Fibroblast of the conjunctiva (primary cell): ENCODE results near the gene ECD.

Experiments used
- DNase-seq: peaks from one replicate; pipeline ENCODE4 v3.0.0-alpha.2; 2010; ENCODE audit warnings: low read depth

The ECD gene

DNA sequence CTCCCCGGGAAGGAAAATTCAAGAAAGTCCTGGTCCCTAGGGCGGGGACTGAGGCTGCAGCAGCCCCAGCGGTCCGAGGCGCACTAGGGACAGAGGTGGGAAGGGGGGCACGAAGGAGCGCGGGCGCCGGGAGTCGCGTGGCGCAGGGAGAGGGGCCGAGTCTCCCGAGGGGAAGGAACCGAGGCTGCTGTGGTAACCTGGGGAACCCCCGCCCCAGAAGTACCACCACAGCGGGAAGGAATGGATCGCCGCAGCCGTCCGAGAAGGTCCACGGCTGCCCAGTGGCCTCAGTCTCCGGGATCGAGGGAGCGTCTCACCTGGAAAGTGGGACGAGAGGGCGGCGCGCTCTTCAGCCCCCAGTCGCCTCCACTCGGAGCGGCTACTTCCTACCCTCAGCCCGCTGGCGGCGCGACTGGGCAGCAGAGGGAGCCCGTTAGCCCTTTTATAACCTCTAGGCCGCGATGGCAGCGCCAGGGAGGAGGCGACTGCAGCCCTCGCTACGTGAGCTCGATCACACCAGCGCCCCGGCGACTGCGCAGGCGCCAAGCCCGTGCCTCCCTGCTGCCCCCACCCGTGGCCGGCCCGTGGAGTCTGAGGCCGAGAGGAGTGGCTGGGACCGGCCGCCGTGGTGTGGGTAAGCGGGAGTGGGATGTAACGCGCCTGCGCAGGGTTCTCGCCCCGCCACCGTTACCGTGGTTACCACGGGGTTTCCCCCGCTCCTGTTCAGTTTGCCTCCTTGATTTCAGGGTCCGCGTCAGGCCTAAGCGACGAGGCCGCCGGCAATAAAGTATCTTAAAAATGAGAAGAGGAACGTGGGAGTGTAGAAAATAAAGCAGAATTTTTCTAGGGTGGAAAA is 71.1 kb downstream of the ECD start, which contains the start of gene P4HA1:
TSS of gene P4HA1 (minus strand) at position 418 of the 856 bp plus-strand sequence. CDS start 21,983 bp downstream, outside the sequence.
- DNase-seq = peak; percentile 97

DNA sequence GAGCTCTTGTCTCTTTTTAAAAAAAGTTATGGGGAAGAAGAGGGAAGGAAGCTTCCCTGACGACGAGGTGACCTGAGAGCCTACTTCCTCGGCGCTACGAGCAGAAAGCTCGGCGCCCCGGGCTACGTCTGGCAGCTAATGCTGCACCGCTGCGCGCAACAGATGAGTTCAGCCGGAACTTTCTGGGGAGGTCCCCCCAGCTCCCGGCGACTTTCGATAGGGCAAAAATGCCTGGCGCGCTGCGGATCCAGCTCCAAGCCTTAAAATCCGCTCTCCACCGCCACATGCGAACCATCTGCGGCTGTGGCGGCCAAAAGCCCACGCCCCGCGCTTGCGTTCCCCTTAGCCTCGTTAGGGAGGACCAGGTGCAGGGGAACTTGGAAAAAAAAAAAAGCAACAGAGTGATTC is 71.8 kb downstream of the ECD start:
- peak; percentile 64 for DNase-seq

DNA sequence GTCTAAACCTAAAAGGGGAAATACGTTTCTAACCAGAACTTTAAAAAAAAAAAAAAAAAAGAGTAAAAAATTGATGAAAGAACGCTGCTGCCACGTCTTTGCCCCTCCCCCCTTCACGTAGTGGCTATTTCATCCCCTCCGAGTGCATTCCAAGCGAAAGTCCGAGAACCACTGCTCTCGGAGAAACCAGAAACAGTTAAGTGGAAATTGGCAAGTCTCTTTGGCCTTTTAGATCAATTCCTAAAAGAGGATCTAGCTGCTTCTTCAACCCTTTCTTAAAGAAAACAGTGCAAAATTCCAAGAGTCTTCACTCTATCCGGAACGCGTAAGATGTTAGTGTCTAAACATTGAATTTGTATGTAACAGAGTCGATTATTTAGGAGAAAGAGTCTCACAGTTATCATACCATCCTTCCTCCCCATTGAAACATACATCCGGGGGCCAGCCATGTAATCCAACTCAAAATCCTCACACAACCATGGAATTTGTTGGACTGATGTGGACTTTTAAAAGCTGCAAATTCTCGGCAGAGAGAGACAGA is 72.3 kb downstream of the ECD start:
- DNase-seq = peak; percentile 70

DNA sequence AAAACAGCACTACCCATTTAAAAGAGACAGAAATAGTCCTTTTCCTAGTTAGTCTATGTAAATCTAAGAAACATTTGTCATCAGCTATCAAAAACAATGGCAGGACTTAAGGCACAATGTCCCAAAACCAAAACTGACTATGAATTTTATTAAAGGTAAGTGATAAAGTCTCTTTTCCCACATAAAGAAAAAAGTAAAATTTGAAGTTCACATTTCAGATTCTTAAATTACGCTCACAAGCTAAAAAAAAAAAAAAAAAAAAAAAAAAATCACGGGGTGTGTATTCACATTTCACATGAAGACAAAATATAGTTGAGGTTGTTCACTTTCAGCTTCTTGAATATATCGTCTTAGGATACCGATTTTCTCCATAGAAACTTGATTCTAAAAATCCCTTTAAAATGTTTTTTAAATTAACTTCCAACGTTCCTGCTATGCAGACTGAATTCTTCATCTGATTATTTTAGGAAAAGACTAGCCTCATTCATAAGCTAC is 72.8 kb downstream of the ECD start:
- no peak for DNase-seq

DNA sequence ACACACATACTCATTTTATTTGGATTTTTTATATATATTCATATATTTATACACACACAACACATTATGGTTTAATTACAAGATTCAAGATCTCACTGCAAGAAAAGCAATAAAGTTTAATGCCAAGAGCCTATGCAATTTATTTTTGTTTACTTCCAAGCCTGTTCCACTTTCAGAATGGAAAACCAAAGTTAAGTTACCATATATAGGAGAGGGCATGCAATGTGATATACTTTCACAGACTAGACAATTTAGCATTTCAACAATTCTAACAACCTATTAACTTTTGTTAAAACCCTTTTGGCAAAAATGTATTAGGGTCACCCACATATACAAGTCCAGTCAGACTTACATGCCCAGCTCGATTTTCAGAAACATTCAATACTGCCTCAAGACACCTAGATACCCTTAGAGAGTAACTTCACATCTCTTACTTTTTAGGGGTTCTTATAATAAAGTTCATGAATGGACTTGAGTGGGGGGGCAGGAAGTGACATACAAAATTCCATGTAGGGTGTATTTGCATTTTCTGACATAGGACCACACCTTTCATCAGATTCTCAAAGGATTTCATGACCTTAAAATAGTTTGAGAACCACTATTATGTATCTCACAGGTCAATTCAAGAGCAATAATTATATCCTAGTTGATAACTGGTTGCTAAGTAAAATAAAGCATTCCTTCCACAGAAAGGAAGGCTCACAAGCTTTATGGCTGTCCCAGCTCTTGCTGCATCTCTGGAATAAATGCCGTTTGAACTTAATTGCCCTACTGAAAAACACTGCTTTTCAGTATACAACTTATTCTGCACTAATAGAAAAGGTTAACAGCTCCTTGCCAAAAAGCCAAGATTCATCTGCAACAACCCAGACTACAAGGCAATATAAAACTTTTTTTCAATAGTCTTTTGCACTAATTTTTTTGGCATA is 73.6 kb downstream of the ECD start:
- no peak for DNase-seq

DNA sequence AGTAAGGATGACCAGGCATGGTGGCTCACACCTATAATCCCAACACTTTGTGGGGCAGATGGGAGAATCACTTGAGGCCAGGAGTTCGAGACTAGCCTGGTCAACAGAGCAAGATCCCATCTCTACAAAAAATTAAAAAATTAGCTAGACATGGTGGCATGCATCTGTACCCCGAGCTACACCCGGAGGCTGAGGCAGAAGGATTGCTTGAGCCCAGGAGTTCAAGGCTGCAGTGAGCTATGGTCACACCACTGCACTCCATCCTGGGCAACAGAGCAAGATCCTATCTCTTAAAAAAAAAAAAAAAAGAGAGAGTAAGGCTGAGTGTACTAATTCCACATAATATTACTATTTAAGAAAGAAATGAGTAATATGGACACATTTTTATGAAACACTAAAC is 75.0 kb downstream of the ECD start:
- DNase-seq = no peak

DNA sequence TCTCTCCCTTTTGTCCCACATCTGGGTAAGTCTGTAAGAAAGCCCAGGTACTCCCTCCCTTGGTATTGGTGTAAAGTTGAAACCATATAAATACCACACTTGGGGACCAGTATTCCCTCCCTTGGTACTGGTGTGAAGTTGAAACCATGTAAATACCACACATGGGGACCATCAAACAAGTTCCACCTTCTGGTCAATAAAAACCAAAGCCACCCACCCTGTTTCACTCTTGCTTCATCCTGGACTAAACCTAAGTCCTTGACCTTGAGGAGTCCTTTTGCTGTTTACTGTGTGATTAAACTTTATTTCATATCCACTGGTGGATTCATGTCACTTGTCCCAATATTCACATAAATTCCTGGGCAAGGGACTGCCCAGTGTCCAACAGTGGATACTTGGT is 79.5 kb downstream of the ECD start:
- DNase-seq = no peak

DNA sequence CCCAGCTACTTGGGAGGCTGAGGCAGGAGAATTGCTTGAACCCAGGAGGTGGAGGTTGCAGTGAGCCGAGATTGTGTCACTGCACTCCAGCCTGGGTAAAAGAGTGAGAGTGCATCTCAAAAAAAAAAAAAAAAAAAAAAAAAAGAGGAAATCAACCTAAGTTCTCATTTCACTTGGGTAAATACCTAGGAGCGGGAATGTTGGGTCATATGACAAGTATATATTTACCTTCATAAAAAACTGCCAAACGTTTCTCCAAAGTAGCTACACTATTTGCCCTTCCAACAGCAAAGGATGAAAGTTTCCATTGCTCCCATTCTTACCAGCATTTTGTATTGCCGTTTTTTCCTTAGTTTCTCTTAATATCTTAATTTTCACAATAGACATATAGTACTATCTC is 81.0 kb downstream of the ECD start:
- no peak for DNase-seq

DNA sequence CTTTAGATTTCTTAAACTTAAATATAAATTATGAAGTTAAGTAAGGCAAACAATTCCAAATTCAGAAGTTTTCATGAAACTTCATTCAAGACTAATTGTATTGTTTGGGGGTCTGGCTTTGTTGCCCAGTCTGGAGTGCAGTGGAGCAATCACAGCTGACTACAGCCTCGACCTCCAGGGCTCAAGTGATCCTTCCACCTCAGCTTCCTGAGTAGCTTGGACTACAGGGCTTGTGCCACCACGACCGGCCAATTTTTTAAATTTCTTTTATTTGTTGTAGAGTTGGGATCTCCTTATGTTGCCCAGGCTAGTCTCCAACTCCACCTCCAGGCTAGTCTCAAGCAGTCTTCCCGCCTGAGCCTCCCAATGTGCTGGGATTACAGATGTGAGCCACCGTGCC is 83.6 kb downstream of the ECD start:
- DNase-seq = no peak
